Breast epithelium (tissue), 3 donors: ENCODE data around the gene MTRR.

ENCODE experiments used
- CTCF ChIP-seq, 3 donors: fragments of 450-650 bp; IDR thresholded peaks; one replicate each; pipeline ENCODE4 v1.5.1; 2016 to 2017; ENCODE audit warnings: antibody characterized with exemption in 3 of 3, mild to moderate bottlenecking in 3 of 3, moderate library complexity in 3 of 3
- POLR2A ChIP-seq: fragments of 450-650 bp; IDR thresholded peaks from one replicate; pipeline ENCODE4 v1.6.1; 2016; ENCODE audit warnings: antibody characterized with exemption, mild to moderate bottlenecking, moderate library complexity

DNA sequence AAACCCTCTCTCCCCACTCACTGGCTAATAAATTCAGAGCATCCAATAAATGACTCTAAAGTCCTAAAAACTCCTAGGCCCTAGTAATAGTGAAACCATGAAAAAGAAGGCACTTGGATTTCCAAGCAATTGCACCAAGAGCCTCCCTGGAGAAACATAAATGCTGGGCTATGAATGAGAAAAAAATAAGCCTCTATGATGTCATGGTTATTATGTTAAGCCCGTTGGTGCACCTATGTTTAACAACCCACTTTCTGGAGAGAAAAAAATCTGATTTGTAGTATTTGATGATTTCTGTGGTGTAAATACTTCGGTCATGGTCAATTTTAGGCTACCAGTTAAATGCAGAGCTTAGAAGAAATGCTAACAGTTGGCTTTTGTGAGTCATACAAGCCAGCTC lies 26.4 kb upstream of the MTRR start:
- TF ChIP-seq CTCF (IDR thresholded peaks at IDR 0.05), result no peak
- no peak for TF ChIP-seq POLR2A
